Measurements from ENCODE around the gene INTS6.

Gene INTS6

GRCh38 chr13:51457086-51457815 is 4.4 kb upstream of the INTS6 start:
- no peak for DNase-seq (ENCODE audit: low read depth in 2 of 3, low spot score in 1 of 3)

- no peak for DNase-seq (ENCODE audit: low read depth in 2 of 3, low spot score in 1 of 3)
These were observed 3.7 kb upstream of the INTS6 start for GRCh38 chr13:51456510-51456909.

- DNase-seq (ENCODE audit: low read depth in 2 of 3, low spot score in 1 of 3) = no peak
These were observed 2.7 kb upstream of the INTS6 start for GRCh38 chr13:51455532-51455931.

GRCh38 chr13:51453959-51454703 is 1.3 kb upstream of the INTS6 start:
- DNase-seq (ENCODE audit: low read depth in 2 of 3, low spot score in 1 of 3) = peak; percentile 12 to 29 (median 29)

- peak; percentile 60 to 75 (median 63) for DNase-seq (ENCODE audit: low read depth in 2 of 3, low spot score in 1 of 3)
These were observed 547 bp upstream of the INTS6 start for GRCh38 chr13:51453207-51453958.

- peak; percentile 54 to 74 (median 67) for DNase-seq (ENCODE audit: low read depth in 2 of 3, low spot score in 1 of 3)
These were observed 1.1 kb downstream of the INTS6 start for GRCh38 chr13:51451467-51452360.

- DNase-seq (ENCODE audit: low read depth in 2 of 3, low spot score in 1 of 3) = no peak
These were observed 1.7 kb downstream of the INTS6 start for GRCh38 chr13:51451134-51451466.

GRCh38 chr13:51449018-51449417 is 3.8 kb downstream of the INTS6 start:
- no peak for DNase-seq (ENCODE audit: low read depth in 2 of 3, low spot score in 1 of 3)

GRCh38 chr13:51444922-51445321 is 7.9 kb downstream of the INTS6 start:
- no peak for DNase-seq (ENCODE audit: low read depth in 2 of 3, low spot score in 1 of 3)

- DNase-seq (ENCODE audit: low read depth in 2 of 3, low spot score in 1 of 3) = no peak
These were observed 12.5 kb downstream of the INTS6 start for GRCh38 chr13:51440381-51440780.

- DNase-seq (ENCODE audit: low read depth in 2 of 3, low spot score in 1 of 3) = no peak
These were observed 15.2 kb downstream of the INTS6 start for GRCh38 chr13:51437550-51438127.

GRCh38 chr13:51435002-51435578 is 17.7 kb downstream of the INTS6 start:
- DNase-seq (ENCODE audit: low read depth in 2 of 3, low spot score in 1 of 3) = no peak

- DNase-seq (ENCODE audit: low read depth in 2 of 3, low spot score in 1 of 3) = no peak
These were observed 20.3 kb downstream of the INTS6 start for GRCh38 chr13:51432576-51432975.

- no peak for DNase-seq (ENCODE audit: low read depth in 2 of 3, low spot score in 1 of 3)
These were observed 25.9 kb downstream of the INTS6 start for GRCh38 chr13:51426982-51427381.

- DNase-seq (ENCODE audit: low read depth in 2 of 3, low spot score in 1 of 3) = no peak
These were observed 27.3 kb downstream of the INTS6 start for GRCh38 chr13:51425410-51426042.

- no peak for DNase-seq (ENCODE audit: low read depth in 2 of 3, low spot score in 1 of 3)
These were observed 29.1 kb downstream of the INTS6 start for GRCh38 chr13:51423766-51424165.

GRCh38 chr13:51422484-51422883 is 30.4 kb downstream of the INTS6 start:
- DNase-seq (ENCODE audit: low read depth in 2 of 3, low spot score in 1 of 3) = no peak

GRCh38 chr13:51420681-51421490 is 31.9 kb downstream of the INTS6 start:
- DNase-seq (ENCODE audit: low read depth in 2 of 3, low spot score in 1 of 3) = no peak

All from stimulated activated CD4-positive, alpha-beta T cell treated with anti-CD3 and anti-CD28 coated beads, Interleukin-12 subunit alpha, Interleukin-12 subunit beta, amount 100 ng/mL, for 48 hours (primary cell).